ENCODE measurements around the gene MYO5B.
A peak's percentile ranks its signal among the peaks of the same experiment; 100 is the strongest.

The MYO5B gene

DNA sequence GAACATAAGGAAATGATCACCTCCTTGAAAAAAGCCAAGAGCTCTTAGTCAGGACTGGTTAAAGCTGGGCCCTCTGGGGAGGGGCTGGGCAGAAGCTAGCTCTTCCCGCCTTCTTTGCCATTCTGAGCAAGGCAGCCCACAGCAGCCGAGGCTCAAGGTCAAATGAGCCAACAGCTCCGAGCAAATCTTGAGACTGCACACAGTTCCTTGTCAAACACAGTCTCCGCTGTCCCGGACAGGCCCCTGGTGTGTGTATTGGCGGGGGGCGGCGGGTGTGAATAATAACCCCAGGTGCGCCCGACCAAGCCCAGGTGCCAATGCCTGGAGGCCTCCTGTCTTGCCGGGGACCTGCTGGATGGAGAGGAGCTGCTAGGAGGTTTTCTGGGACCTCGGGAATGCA is 335.2 kb downstream of the MYO5B start:
- ATAC-seq (replicated peaks; ENCODE audit: extremely low read depth, poor library complexity, severe bottlenecking) (no peak), DNase-seq (ENCODE audit: low spot score in 2 of 2) (no peak)
- H3K4me3 Mint-ChIP-seq = no peak overlapping the region
- H3K9me3 Mint-ChIP-seq = no peaks in the 10 kb centered on the region
- no peak overlapping the region for H3K27ac Mint-ChIP-seq (ENCODE audit: low read depth)
- H3K4me1 Mint-ChIP-seq = peaks cover under 1% of the 10 kb centered on the region
- peaks cover 7% of the 10 kb centered on the region for H3K27me3 Mint-ChIP-seq
- no peaks in the 10 kb centered on the region for H3K36me3 Mint-ChIP-seq (ENCODE audit: insufficient read depth)

DNA sequence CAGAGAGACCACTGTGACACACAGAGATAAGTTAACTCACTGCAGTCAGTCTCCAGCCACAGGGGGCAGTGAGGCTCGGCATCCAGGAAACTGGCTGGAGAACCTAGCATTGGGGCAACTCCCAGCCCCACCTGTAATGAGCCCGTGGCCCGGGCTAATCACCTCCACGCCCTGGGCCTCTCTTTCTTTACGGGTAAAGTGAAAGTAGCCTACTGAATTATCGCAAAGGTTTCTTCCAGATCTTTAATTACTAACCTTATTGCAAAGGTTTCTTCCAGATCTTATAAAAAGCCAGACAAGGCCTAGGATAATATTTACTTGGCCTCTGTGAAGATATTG is 336.0 kb downstream of the MYO5B start:
- Mint-ChIP-seq H3K4me3 (no peak overlapping the region), H3K27ac (ENCODE audit: low read depth) (no peak overlapping the region), H3K36me3 (ENCODE audit: insufficient read depth) (no peaks in the 10 kb centered on the region), H3K9me3 (no peaks in the 10 kb centered on the region), H3K27me3 (peaks cover under 1% of the 10 kb centered on the region), H3K4me1 (peaks cover 5% of the 10 kb centered on the region)
- no peak for DNase-seq (ENCODE audit: low spot score in 2 of 2)
- ATAC-seq (replicated peaks; ENCODE audit: extremely low read depth, poor library complexity, severe bottlenecking) = no peak

DNA sequence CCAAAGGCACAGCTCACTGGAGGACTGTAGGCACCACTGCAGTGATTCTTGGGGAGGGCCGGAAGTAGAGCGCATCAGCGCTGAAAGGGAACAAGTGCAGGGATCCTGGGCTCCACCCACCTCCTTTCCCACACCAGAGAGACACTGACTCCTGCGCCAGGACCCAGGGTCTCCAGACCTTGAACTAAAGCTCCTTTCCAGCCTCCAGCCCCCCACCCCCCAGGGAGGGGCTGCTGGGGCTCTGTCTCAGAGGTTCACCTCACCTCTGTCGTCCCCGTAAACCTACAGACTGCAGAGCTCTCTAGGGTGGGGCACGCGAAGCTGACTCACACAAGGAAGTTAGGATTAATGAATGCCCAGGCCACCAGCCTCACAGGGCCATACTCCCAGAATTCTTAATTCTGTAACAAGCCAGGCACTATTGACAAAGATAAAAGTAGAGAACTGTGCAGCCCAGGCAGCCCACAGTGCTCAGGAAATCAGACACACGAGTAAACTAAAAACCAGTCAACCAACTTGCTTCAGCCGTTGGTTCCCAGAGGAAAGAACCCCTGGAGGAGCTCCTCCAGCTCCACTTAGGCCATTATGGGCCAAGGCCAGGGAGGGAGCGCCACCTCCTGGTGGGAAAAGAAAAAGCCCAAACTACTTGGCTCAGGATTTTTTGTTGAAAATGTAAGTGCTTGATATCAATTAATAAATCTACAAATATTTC is 336.5 kb downstream of the MYO5B start:
- Mint-ChIP-seq H3K4me1 (peaks cover 5% of the 10 kb centered on the region), H3K27ac (ENCODE audit: low read depth) (no peak overlapping the region), H3K9me3 (no peaks in the 10 kb centered on the region), H3K4me3 (no peak overlapping the region), H3K27me3 (no peaks in the 10 kb centered on the region), H3K36me3 (ENCODE audit: insufficient read depth) (no peaks in the 10 kb centered on the region)
- ATAC-seq (replicated peaks; ENCODE audit: extremely low read depth, poor library complexity, severe bottlenecking) (no peak), DNase-seq (ENCODE audit: low spot score in 2 of 2) (peak; percentile 41 to 49)

DNA sequence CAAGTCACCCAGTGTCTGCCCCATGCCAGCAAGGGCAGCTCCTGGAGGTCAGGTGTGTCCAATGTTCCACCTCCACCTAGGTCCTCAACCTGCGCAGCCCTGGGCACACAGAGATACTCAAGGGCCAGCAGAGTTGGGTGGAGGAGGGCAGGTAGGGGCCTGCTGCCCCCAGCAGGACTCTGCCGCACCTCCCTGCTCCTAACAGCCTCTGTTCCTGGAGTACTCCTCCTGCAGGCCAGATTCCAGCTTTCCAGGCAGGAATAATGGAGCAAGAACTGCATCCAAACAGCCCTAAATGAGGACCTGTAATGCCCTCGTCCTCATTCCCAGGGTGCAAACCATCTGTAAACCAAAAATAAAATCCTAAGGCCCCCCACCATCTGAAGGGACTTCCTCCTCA is 337.2 kb downstream of the MYO5B start:
- H3K27me3 Mint-ChIP-seq = no peaks in the 10 kb centered on the region
- H3K4me3 Mint-ChIP-seq = no peak overlapping the region
- H3K9me3 Mint-ChIP-seq = no peaks in the 10 kb centered on the region
- H3K36me3 Mint-ChIP-seq (ENCODE audit: insufficient read depth) = no peaks in the 10 kb centered on the region
- ATAC-seq (replicated peaks; ENCODE audit: extremely low read depth, poor library complexity, severe bottlenecking) (no peak), DNase-seq (ENCODE audit: low spot score in 2 of 2) (no peak)
- H3K4me1 Mint-ChIP-seq = peaks cover 5% of the 10 kb centered on the region
- H3K27ac Mint-ChIP-seq (ENCODE audit: low read depth) = no peak overlapping the region

DNA sequence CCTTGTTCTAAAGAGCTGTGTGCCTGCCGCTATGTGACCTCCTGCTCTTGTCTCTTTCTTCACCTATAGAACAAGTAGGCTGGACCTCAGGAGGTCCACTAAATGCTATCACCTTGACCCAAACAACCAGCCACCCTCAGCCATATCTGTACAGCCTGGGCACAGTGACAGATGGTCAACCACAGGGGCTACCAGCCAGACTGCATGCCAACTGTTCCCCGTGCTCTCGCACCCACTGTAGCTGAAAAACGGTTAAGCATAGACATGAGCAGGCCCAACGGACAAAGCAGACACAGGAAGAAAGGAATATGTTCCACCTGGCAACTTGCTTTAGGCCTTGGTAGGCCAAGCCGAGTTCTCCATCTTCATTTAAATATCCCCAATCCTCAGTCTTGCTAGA is 338.5 kb downstream of the MYO5B start:
- H3K9me3 Mint-ChIP-seq = no peaks in the 10 kb centered on the region

DNA sequence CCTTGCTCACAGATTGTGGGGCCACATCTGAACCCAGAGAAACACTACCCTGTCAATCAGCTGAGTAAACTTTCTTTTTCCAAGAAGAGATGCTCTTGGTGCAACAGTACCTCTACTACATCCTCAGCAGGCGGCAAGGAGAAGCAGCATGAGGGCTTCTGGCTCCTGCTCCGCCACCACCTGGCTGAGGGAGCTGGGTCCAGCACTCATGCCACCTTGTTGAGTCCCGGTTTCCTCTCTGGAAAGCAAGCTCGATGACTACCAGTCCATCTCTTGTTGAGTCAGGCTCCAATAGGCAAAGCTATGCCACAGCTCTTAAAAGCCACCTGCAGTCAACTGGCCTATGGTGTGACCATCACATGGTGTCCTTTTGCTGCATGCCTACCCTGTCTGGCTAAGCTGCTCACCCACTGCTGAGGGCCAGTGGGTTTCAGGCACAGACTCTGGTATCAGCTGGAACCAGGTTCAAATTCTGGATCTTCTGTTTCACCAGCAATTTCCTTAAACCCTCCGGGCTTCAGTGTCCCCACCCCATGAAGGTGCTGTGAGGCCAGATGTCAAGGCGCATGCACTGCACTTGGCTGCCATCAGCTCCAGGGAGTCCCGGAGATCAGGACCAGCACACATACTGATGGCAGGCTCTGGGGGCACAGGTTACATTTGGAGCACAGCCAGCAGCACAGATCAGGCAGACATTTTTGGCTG is 339.1 kb downstream of the MYO5B start:
- no peaks in the 10 kb centered on the region for H3K27me3 Mint-ChIP-seq
- H3K4me3 Mint-ChIP-seq = no peak overlapping the region
- no peak for ATAC-seq (replicated peaks; ENCODE audit: extremely low read depth, poor library complexity, severe bottlenecking)
- no peak overlapping the region for H3K27ac Mint-ChIP-seq (ENCODE audit: low read depth)
- no peaks in the 10 kb centered on the region for H3K36me3 Mint-ChIP-seq (ENCODE audit: insufficient read depth)
- no peak for DNase-seq (ENCODE audit: low spot score in 2 of 2)
- peaks cover 5% of the 10 kb centered on the region for H3K4me1 Mint-ChIP-seq
- no peaks in the 10 kb centered on the region for H3K9me3 Mint-ChIP-seq

More for the DNA sequence above, 338.5 kb downstream of the MYO5B start:
- Mint-ChIP-seq H3K27ac (ENCODE audit: low read depth) (no peak overlapping the region), H3K4me1 (peaks cover 5% of the 10 kb centered on the region), H3K27me3 (no peaks in the 10 kb centered on the region), H3K36me3 (ENCODE audit: insufficient read depth) (no peaks in the 10 kb centered on the region), H3K4me3 (no peak overlapping the region)
- DNase-seq (ENCODE audit: low spot score in 2 of 2) (no peak), ATAC-seq (replicated peaks; ENCODE audit: extremely low read depth, poor library complexity, severe bottlenecking) (no peak)

DNA sequence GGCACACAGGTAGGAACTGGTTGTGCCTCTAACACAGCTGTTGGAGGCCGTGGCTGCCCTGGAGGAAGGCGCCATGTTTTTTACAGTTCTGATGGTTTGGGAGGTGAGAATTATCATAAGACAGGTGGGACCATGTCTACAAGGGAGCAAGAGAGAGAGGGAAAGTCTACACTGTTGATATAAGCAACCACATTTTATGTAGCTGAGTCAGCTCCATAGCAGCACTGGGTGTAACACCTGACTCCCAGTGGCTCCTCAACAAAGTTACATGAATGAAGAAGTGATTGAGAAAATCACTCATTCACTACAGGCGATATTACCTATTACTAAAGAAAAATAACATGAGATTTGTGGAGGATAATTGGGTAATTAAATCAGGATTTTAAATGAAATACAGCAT is 340.3 kb downstream of the MYO5B start:
- H3K9me3 Mint-ChIP-seq = no peaks in the 10 kb centered on the region
- no peaks in the 10 kb centered on the region for H3K36me3 Mint-ChIP-seq (ENCODE audit: insufficient read depth)
- no peaks in the 10 kb centered on the region for H3K27me3 Mint-ChIP-seq
- no peak overlapping the region for H3K27ac Mint-ChIP-seq (ENCODE audit: low read depth)
- no peak overlapping the region for H3K4me3 Mint-ChIP-seq
- ATAC-seq (replicated peaks; ENCODE audit: extremely low read depth, poor library complexity, severe bottlenecking) (no peak), DNase-seq (ENCODE audit: low spot score in 2 of 2) (no peak)
- H3K4me1 Mint-ChIP-seq = peaks cover 5% of the 10 kb centered on the region

DNA sequence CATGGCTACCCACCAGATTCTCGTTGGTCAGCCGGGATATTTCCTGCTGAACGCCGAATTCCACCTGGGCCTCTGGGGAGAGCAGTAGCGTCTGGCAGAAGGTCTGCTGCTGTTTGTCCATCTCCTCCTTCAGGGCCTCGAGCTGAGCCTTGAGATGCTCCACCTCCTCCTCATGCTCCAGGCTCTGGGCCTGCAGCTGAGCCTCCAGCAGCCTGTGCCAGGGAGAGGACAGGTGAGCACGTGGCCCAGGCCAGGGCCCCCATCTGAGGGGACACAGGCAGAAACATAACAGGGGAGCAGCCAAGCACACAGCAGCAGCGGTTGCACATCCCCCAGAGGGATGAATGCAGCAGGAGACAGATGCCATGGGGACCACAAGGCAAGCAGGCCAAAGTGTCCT is 341.5 kb downstream of the MYO5B start:
- no peak overlapping the region for H3K4me3 Mint-ChIP-seq
- no peaks in the 10 kb centered on the region for H3K27me3 Mint-ChIP-seq
- no peak overlapping the region for H3K27ac Mint-ChIP-seq (ENCODE audit: low read depth)
- H3K4me1 Mint-ChIP-seq = peaks cover 5% of the 10 kb centered on the region
- no peak for DNase-seq (ENCODE audit: low spot score in 2 of 2)
- H3K36me3 Mint-ChIP-seq (ENCODE audit: insufficient read depth) = no peaks in the 10 kb centered on the region
- no peaks in the 10 kb centered on the region for H3K9me3 Mint-ChIP-seq
- ATAC-seq (replicated peaks; ENCODE audit: extremely low read depth, poor library complexity, severe bottlenecking) = no peak

DNA sequence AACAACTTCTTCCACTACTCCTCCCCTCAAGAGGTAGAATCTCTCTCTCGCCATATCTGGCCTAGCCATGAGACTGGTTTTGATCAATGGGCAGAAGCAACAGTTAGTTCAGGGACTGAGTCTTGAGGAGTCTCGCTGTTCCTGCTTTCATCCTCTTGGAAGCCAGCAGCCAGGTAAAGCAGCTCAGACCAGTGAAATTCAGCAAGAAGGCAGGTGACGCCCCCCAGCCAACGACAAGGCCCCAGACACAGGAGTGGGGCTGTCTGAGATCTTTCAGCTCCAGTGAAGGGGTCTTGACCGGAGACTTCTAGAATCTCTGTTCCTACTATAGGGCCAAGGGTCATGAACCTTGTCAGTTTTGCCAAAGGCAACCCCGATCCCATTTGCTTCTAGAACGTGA is 341.9 kb downstream of the MYO5B start:
- Mint-ChIP-seq H3K27ac (ENCODE audit: low read depth) (no peak overlapping the region), H3K36me3 (ENCODE audit: insufficient read depth) (no peaks in the 10 kb centered on the region), H3K4me1 (peaks cover 5% of the 10 kb centered on the region), H3K9me3 (no peaks in the 10 kb centered on the region), H3K27me3 (no peaks in the 10 kb centered on the region), H3K4me3 (no peak overlapping the region)
- no peak for DNase-seq (ENCODE audit: low spot score in 2 of 2)
- no peak for ATAC-seq (replicated peaks; ENCODE audit: extremely low read depth, poor library complexity, severe bottlenecking)

DNA sequence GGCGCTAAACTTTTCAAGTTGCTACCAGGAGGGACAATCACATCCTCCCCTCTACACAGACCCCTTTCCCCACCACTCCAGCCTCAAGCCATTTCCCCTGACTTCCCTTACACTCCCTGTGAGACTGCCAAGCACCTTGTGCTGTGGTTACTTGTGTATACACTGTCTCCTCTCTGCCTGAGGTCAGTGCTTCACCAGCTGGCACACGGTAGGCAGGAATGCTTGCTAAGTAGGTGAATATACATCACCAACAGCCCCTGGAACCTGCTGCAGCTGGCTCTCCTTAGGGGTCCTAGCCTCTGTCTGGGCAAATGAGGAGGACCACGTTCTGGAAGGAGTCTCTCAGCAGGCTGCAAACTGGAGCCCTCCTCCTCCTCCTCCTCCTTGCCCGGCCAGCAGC is 343.3 kb downstream of the MYO5B start:
- no peak for DNase-seq (ENCODE audit: low spot score in 2 of 2)
- Mint-ChIP-seq H3K4me1 (peaks cover 5% of the 10 kb centered on the region), H3K4me3 (no peak overlapping the region), H3K27ac (ENCODE audit: low read depth) (no peak overlapping the region), H3K9me3 (no peaks in the 10 kb centered on the region), H3K27me3 (peaks cover 6% of the 10 kb centered on the region), H3K36me3 (ENCODE audit: insufficient read depth) (no peaks in the 10 kb centered on the region)
- ATAC-seq (replicated peaks; ENCODE audit: extremely low read depth, poor library complexity, severe bottlenecking) = no peak

DNA sequence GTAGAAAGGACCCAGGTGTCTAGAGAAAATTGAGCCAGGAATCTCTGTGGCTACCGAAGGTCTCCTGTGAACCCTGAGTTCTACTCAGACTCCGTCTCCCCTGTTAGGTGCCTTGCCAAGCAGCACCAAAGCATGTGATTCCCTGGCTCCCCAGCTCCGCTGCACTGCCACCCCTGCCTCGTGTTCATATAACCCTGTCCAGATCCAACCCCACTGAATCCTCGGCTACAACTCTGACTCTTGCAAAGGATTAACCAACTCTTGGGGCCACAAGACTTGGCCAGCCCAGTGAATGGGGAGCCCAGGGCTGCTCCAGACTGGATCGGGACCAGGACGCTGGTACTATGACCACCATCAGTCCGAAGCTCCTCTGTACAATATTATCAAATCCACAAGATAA is 344.3 kb downstream of the MYO5B start:
- DNase-seq (ENCODE audit: low spot score in 2 of 2) (no peak), ATAC-seq (replicated peaks; ENCODE audit: extremely low read depth, poor library complexity, severe bottlenecking) (no peak)
- no peak overlapping the region for H3K4me3 Mint-ChIP-seq
- no peak overlapping the region for H3K27ac Mint-ChIP-seq (ENCODE audit: low read depth)
- no peaks in the 10 kb centered on the region for H3K36me3 Mint-ChIP-seq (ENCODE audit: insufficient read depth)
- H3K27me3 Mint-ChIP-seq = peaks cover 9% of the 10 kb centered on the region
- H3K9me3 Mint-ChIP-seq = no peaks in the 10 kb centered on the region
- H3K4me1 Mint-ChIP-seq = peaks cover 5% of the 10 kb centered on the region

DNA sequence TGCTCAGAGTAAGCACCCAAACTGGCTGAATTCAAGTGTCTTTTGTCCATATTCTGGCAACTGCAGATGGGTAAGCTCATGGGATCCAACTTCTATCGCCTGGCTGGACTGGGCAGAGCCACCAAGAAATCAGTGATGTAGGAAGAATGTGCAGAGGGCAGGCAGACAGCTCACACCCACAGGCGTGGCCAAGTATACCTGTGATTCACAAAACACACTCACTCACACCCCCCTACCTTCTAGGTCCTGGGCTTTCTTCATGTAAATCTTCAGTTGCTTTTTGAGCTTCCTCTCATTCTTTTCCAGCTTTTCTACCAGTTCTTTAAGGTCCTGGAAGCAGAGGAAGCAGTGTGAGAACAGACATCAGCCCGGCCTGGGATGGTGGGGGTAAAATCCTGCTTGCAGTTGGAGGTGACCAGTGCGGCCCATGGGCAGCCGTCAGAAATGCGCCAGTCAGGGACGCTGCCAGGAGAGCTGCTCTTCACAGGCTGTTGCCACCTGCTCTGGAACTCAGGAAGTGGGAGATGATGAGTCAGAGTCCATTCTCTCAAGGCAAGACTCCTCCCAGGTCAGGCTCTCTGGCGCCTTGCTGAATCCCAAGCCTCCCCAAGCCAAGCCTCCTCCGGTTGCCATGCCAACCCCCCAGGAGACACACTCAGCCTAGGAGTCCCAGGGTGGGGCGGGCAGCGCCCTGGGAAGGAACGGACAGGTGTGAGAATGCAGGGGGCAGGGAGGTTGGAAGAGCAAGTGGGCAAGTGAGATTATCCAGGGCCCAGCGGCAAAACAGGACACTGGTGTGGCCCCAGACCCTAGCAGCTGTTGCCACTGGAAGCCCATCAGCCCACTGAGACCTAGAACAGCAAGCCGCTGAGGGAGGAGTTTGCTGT is 345.4 kb downstream of the MYO5B start:
- Mint-ChIP-seq H3K27ac (ENCODE audit: low read depth) (no peak overlapping the region), H3K4me1 (peaks cover 3% of the 10 kb centered on the region), H3K27me3 (peaks cover 9% of the 10 kb centered on the region), H3K4me3 (no peak overlapping the region), H3K9me3 (no peaks in the 10 kb centered on the region), H3K36me3 (ENCODE audit: insufficient read depth) (no peaks in the 10 kb centered on the region)
- no peak for ATAC-seq (replicated peaks; ENCODE audit: extremely low read depth, poor library complexity, severe bottlenecking)
- DNase-seq (ENCODE audit: low spot score in 2 of 2) = no peak

DNA sequence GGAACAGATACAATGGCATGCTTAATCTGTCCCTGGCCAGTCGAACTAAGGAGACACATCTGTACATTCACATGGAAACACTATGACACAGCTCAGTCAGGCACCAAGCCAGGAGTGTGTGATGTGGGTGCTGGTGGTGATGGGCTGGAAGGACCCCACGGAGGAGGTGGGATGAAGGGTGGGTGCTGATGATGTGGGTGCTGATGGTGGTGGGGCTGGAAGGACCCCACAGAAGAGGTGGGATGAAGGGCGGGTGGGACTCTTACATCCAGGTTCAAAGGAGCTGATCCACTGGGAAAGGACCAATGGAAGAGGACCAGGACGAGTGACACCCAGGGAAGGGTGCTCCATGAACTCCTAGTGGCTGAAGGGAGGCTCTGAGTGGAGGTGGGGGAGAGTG is 346.8 kb downstream of the MYO5B start:
- DNase-seq (ENCODE audit: low spot score in 2 of 2) (no peak), ATAC-seq (replicated peaks; ENCODE audit: extremely low read depth, poor library complexity, severe bottlenecking) (no peak)
- H3K4me1 Mint-ChIP-seq = no peaks in the 10 kb centered on the region
- no peaks in the 10 kb centered on the region for H3K36me3 Mint-ChIP-seq (ENCODE audit: insufficient read depth)
- H3K4me3 Mint-ChIP-seq = no peak overlapping the region
- H3K9me3 Mint-ChIP-seq = no peaks in the 10 kb centered on the region
- no peak overlapping the region for H3K27ac Mint-ChIP-seq (ENCODE audit: low read depth)
- H3K27me3 Mint-ChIP-seq = peaks cover 9% of the 10 kb centered on the region
